Coronary artery (tissue), 2 donors: ENCODE data around the gene SLC7A6.

Source experiments
- DNase-seq: peaks from one replicate; pipeline ENCODE4 v3.0.0-alpha.2; 2017; ENCODE audit warnings: low spot score
- H3K27ac ChIP-seq, 2 donors: fragments of 200-600 bp; sonication (generic); one replicate each; pipeline ENCODE4 v1.5.1; 2016 to 2019
- H3K4me3 ChIP-seq: fragments of 200-600 bp; sonication (generic); 2 replicates; pipeline ENCODE4 v1.5.1; 2016; ENCODE audit warnings: mild to moderate bottlenecking, moderate library complexity
- CTCF ChIP-seq: fragments of 200-600 bp; sonication (generic); IDR thresholded peaks from one replicate; pipeline ENCODE4 v1.5.1; 2019; ENCODE audit warnings: antibody characterized with exemption

The SLC7A6 gene

GRCh38 chr16:68226116-68226515 is 38.2 kb upstream of the SLC7A6 start:
- no peak overlapping the region for H3K27ac ChIP-seq
- TF ChIP-seq CTCF = no peak
- no peak overlapping the region for H3K4me3 ChIP-seq
- no peak for DNase-seq

- H3K27ac ChIP-seq = no peak overlapping the region
- H3K4me3 ChIP-seq = no peak overlapping the region
- TF ChIP-seq CTCF = no peak
- DNase-seq = no peak
Observed at GRCh38 chr16:68227183-68227793, 37.0 kb upstream of the SLC7A6 start.

- TF ChIP-seq CTCF = no peak
- DNase-seq = no peak
- H3K27ac ChIP-seq = no peak overlapping the region
- H3K4me3 ChIP-seq = no peak overlapping the region
Observed at GRCh38 chr16:68227850-68228553, 36.3 kb upstream of the SLC7A6 start.

- no peak for TF ChIP-seq CTCF
- Histone ChIP-seq H3K27ac (no peak overlapping the region), H3K4me3 (no peak overlapping the region)
- DNase-seq = no peak
Observed at GRCh38 chr16:68228652-68229051, 35.7 kb upstream of the SLC7A6 start.

GRCh38 chr16:68229431-68230175 is 34.7 kb upstream of the SLC7A6 start:
- DNase-seq = no peak
- peak; percentile 80 for TF ChIP-seq CTCF
- no peak overlapping the region for H3K27ac ChIP-seq
- no peak overlapping the region for H3K4me3 ChIP-seq

GRCh38 chr16:68230176-68230571 is 34.2 kb upstream of the SLC7A6 start:
- no peak for TF ChIP-seq CTCF

More at GRCh38 chr16:68230176-68230571, 34.2 kb upstream of the SLC7A6 start:
- Histone ChIP-seq H3K27ac (no peak overlapping the region), H3K4me3 (no peak overlapping the region)
- DNase-seq = no peak
